Endometrial microvascular endothelial cells (primary cell): ENCODE results near the gene TMEM243. TPM values are rescaled to one million over a fixed set of nuclear protein-coding genes. Genes with fewer than 3 reads are reported as not detected.

ENCODE experiments used
- in situ Hi-C: cut with HindIII; loops from 2 replicates; pipeline ENCODE4 v1.10.0; 2017; ENCODE audit warnings: low sequenced_read_pairs, low pct_unique_long_range_greater_than_20kb; ENCODE audit errors: inconsistent ontology term
- total RNA-seq: library from RNA; depleted of rRNA; stranded (reverse); fragments of >200 nt; gene quantifications from one replicate; pipeline ENCODE4 v1.2.3, GENCODE V29; 2015; ENCODE audit errors: inconsistent ontology term

TMEM243 gene
- total RNA-seq, 1 donor from 2014 or later = 29.2 TPM

GRCh38 chr7:87173471-87173870, 46.1 kb downstream of the TMEM243 start:
- in situ Hi-C loops = no loop called here

- in situ Hi-C loops = no loop called here
These were observed 48.1 kb downstream of the TMEM243 start for GRCh38 chr7:87171282-87171934.

DNA sequence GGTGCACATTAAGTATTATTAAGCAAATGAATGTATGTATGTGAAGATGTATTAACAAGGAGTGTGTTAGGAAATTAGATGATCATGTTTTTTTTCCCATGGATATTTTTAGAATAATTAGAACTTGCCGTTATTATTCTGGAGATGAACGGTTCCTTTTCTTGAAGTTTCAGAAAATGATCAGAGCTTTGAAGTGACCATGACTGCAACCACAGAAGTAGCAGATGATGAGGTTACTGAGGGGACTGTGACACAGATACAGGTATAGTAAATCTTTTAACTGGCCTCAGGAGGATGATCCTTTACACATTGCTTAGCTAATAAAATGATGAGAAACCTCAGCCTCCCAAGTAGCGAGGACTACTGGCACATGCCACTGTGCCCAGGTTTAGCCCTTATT, 48.7 kb downstream of the TMEM243 start:
- in situ Hi-C loops = no loop called here

- in situ Hi-C loops = no loop called here
These were observed 55.1 kb downstream of the TMEM243 start for GRCh38 chr7:87164433-87164832.

- in situ Hi-C loops = no loop called here
These were observed 60.0 kb downstream of the TMEM243 start for GRCh38 chr7:87159538-87159937.

- in situ Hi-C loops = no loop called here
These were observed 62.8 kb downstream of the TMEM243 start for GRCh38 chr7:87156709-87157108.

GRCh38 chr7:87155788-87156187, 63.7 kb downstream of the TMEM243 start:
- in situ Hi-C loops = no loop called here

- in situ Hi-C loops = no loop called here
These were observed 65.0 kb downstream of the TMEM243 start for GRCh38 chr7:87154569-87154968.

GRCh38 chr7:87154166-87154565, 65.4 kb downstream of the TMEM243 start:
- in situ Hi-C loops = no loop called here

DNA sequence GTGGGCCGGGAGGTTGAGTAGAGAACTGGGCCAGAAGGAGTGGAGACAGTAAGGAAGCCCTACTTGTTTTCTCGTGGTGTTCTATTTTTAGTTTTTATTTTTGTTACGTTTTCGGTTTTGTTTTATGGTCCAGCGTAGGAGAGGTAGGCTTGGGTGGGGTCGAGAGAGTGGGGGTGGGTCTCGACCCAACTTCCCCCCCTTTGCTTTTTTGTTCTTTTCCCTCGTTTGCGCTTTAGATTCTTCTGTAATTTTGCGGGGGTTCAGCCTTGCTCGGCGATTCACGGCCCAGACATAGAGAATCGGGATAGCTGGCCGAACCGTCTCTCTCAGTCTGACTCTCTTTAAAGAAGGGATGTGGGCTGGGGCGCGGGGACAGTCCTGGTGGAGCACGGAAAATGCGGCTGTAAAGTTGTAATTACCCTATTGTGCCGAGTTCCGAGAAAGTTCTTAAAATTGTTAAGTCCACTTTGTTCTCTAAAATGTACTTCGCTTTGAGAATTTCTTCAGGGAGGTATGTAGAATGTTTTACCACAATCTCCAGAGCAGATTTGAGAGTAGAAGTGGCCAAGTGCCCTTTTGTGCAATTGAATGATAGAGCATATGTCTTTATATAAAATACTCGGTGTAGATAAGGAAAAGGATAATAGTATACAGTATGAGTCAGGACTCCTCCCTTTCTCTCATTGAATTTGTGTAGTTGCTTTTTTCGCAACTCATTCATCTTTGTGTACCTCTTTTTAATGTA, 66.5 kb downstream of the TMEM243 start:
- in situ Hi-C loops = no loop called here

DNA sequence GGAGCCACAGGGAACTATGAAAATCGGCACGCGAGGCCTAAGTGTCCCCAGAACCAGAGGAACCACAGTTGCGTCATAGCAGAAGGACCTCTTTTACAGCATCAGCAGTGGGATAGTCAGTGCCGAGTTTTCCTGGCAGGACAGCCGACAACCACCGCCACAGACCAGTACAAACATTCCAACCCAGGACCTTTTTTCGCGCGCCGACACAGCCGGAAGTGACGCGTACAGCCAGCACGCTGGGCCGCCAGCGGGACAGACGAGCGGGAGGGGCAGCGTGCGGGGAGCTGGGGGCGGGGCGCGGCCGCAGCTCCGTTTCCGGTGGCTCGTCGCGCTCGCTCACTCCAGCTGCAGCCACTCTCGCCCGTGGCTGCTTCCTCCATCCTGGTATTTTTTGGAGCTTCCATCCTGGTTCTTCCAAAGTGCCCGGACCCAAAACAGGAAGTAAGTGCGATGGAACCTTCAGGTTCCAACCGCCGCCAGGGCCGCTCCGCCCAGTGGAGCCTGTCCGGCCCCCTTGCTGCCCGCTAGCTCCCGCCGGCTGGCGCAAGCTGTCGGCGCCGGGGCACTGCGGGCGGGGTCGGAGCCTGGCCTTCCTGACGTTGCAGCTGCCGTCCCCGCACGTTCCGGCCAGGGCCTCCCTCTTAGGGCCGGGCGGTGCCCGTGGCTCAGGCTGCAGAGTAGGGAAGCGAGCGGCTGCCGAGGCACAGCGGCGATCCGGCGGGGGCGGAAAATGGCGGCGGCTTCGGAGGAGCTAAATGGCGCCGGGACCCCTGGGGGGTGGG, 67.2 kb downstream of the TMEM243 start, which contains the start of gene DMTF1:
Gene DMTF1, plus strand, starts transcription at position 342 of the 785 bp plus-strand sequence. CDS start 12,489 bp downstream, outside the sequence.
- in situ Hi-C loops = no loop called here

- in situ Hi-C loops = no loop called here
These were observed 67.8 kb downstream of the TMEM243 start for GRCh38 chr7:87151729-87152111.

DNA sequence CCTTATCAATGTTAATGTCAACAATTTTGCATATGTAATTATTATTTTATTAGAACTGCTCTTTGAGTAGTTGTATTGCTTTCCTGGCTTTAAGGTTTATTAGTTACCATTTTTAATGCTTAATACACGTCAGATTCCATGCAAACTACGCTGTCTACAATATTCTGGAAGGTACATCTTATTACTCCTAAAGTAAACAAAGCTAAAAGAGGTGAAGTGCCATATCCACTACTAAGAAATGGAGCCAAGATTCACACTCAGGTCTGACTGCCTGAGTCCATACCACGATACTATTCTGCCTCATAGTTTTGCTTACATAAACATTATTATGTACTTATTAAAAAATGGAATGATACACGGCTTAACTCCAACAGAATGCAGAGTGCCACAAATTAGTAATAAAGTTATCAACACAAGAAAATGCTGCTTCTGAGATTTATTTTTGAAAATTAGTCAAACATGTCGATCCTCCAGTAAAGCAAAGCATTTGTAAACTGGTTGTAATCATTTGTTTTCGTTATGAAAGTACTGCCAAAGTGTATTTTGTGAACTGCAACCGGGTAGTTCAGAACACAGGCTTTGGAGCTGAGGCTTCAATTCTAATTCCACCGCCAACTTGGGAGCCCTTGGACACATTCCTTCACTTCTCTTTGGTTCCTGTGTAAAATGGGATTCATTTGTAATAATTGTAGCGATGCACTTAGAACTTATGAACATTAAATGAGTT, 68.4 kb downstream of the TMEM243 start:
- in situ Hi-C loops = no loop called here

GRCh38 chr7:87148332-87148955, 71.1 kb downstream of the TMEM243 start:
- in situ Hi-C loops = no loop called here

DNA sequence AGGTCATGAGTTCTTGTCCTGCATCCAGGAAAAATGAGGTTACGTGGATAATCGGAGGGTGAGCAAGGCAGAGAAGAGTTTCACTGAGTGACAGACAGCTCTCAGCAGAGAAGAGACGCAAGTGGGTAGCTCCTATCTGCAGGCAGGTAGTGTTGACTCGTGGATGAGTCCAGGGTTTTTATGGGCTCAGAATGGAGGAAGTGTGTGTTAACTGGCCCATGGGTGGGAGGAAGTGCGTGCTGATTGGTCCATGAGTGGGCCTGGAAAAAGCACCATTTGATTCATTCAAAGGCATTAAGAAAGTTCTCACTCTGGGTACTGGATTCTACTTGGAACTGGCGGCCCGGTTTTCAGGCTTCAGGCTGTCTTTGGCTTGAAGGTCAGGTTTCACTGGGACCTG, 72.0 kb downstream of the TMEM243 start:
- in situ Hi-C loops = no loop called here

- in situ Hi-C loops = no loop called here
These were observed 72.7 kb downstream of the TMEM243 start for GRCh38 chr7:87146740-87147386.
